ENCODE data around the gene OR56A3.
"Not testable (repeated sequence)": the region's sequence is repeated elsewhere in the genome, so short reads cannot be mapped to it uniquely, and the experiment has no call there.

Gene OR56A3

GRCh38 chr11:5941951-5942350, at the start of gene OR56A3:
Gene OR56A3, plus strand, starts transcription at chr11:5942251. Its CDS starts 5,096 bp downstream, at chr11:5947347.
- DNase-seq, result no peak

- DNase-seq, result no peak
These were observed 49.1 kb upstream of the OR56A3 start, which contains the start of gene OR52E5 for GRCh38 chr11:5892908-5893307. Gene OR52E5, plus strand, starts transcription at chr11:5893208. Its CDS starts 7,569 bp downstream, at chr11:5900777.

- DNase-seq, result no peak
These were observed 42.5 kb upstream of the OR56A3 start for GRCh38 chr11:5899534-5899933.

GRCh38 chr11:5910540-5910939, 31.5 kb upstream of the OR56A3 start:
- DNase-seq, result no peak

- DNase-seq, result no peak
These were observed 19.2 kb upstream of the OR56A3 start for GRCh38 chr11:5922749-5923426.

GRCh38 chr11:5923427-5923776, 18.6 kb upstream of the OR56A3 start:
- no peak for DNase-seq

- DNase-seq, result no peak
These were observed 18.3 kb upstream of the OR56A3 start for GRCh38 chr11:5923794-5924193.

GRCh38 chr11:5928271-5928670, 13.8 kb upstream of the OR56A3 start:
- no peak for DNase-seq

GRCh38 chr11:5928811-5929210, 13.2 kb upstream of the OR56A3 start:
- DNase-seq, result no peak

- DNase-seq, result no peak
These were observed 12.3 kb upstream of the OR56A3 start for GRCh38 chr11:5929571-5930368.

GRCh38 chr11:5930614-5931013, 11.4 kb upstream of the OR56A3 start:
- DNase-seq, result no peak

GRCh38 chr11:5931061-5931460, 11.0 kb upstream of the OR56A3 start:
- DNase-seq, result no peak

GRCh38 chr11:5932671-5933070, 9.4 kb upstream of the OR56A3 start:
- no peak for DNase-seq

- DNase-seq, result no peak
These were observed 8.9 kb upstream of the OR56A3 start for GRCh38 chr11:5933116-5933515.

- DNase-seq, result no peak
These were observed 4.0 kb upstream of the OR56A3 start for GRCh38 chr11:5937868-5938602.

- no peak for DNase-seq
These were observed 3.5 kb upstream of the OR56A3 start for GRCh38 chr11:5938603-5938965.

- no peak for DNase-seq
These were observed 1.3 kb upstream of the OR56A3 start for GRCh38 chr11:5940748-5941147.

- no peak for DNase-seq
These were observed 13.5 kb downstream of the OR56A3 start for GRCh38 chr11:5955586-5955985.

- DNase-seq, result not testable (repeated sequence)
These were observed 18.8 kb downstream of the OR56A3 start for GRCh38 chr11:5960704-5961320.

- DNase-seq, result no peak
These were observed 24.9 kb downstream of the OR56A3 start for GRCh38 chr11:5966958-5967357.

- no peak for DNase-seq
These were observed 25.7 kb downstream of the OR56A3 start for GRCh38 chr11:5967708-5968107.

- no peak for DNase-seq
These were observed 26.3 kb downstream of the OR56A3 start, which contains the start of gene OR56A5 for GRCh38 chr11:5968394-5968793. Gene OR56A5, minus strand, starts transcription at chr11:5968494. Its CDS starts 0 bp downstream, at chr11:5968494.

- no peak for DNase-seq
These were observed 31.5 kb downstream of the OR56A3 start for GRCh38 chr11:5973530-5973929.

Data from CD4-positive, alpha-beta T cell treated with Interferon gamma for 1 hour (primary cell).